HG02973 (cell line): Measurements from ENCODE around the gene UVSSA.

Source experiments
- ATAC-seq: cut with Tn5 transposase; IDR thresholded peaks from one replicate; pipeline ENCODE4 v1.9.1; 2021; ENCODE audit warnings: moderate library complexity; ENCODE audit not compliant: unreplicated experiment

UVSSA gene

GRCh38 chr4:1346781-1347409 lies at the start of gene UVSSA:
Gene UVSSA (plus strand): TSS chr4:1347208. CDS start chr4:1348092, 884 bp downstream.
- peak; percentile 88 for ATAC-seq

- ATAC-seq = no peak
Observed at GRCh38 chr4:1297456-1298325, 49.3 kb upstream of the UVSSA start.

GRCh38 chr4:1298461-1298860 lies 48.5 kb upstream of the UVSSA start:
- ATAC-seq = no peak

GRCh38 chr4:1299301-1299860 lies 47.6 kb upstream of the UVSSA start:
- ATAC-seq = no peak

GRCh38 chr4:1300466-1301455 lies 46.2 kb upstream of the UVSSA start:
- ATAC-seq = no peak

- ATAC-seq = no peak
Observed at GRCh38 chr4:1302159-1302558, 44.8 kb upstream of the UVSSA start.

- no peak for ATAC-seq
Observed at GRCh38 chr4:1305261-1305711, 41.7 kb upstream of the UVSSA start.

- no peak for ATAC-seq
Observed at GRCh38 chr4:1305781-1306455, 41.1 kb upstream of the UVSSA start.

- ATAC-seq = no peak
Observed at GRCh38 chr4:1307951-1308735, 38.9 kb upstream of the UVSSA start.

GRCh38 chr4:1309261-1310010 lies 37.6 kb upstream of the UVSSA start:
- peak; percentile 71 for ATAC-seq

GRCh38 chr4:1310031-1310795 lies 36.8 kb upstream of the UVSSA start:
- no peak for ATAC-seq

GRCh38 chr4:1310796-1311631 lies 36.0 kb upstream of the UVSSA start:
- ATAC-seq = no peak

- ATAC-seq = no peak
Observed at GRCh38 chr4:1312821-1313640, 34.0 kb upstream of the UVSSA start.

- no peak for ATAC-seq
Observed at GRCh38 chr4:1315306-1315705, 31.7 kb upstream of the UVSSA start.

GRCh38 chr4:1315836-1316536 lies 31.0 kb upstream of the UVSSA start:
- ATAC-seq = no peak
